ENCODE measurements around the gene CPNE5. TPM values are rescaled to one million over a fixed set of nuclear protein-coding genes. Genes with fewer than 3 reads are reported as not detected.

CPNE5 gene
- total RNA-seq, 1 donor from 2014 or later: not detected

DNA sequence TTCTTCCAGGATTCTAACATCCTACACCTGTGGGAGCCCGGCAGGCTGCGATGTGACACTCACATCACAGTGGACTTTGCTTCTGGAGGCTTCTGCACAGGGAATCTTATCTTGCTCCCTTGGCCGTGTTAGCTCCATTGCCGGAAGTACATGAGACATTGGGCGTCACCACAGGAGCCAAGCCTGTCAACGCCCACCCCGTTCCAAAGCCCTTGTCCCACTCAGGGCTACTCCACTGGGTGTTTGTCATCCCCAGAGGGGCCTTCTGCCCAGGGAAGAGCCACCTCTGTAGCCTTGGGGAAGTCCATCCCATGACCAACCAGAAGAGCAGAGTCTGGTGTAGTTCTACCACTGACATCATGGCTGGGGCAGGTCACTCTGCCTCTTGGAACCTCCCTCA is 139.9 kb downstream of the CPNE5 start:
- Mint-ChIP-seq H3K27me3 (ENCODE audit: unreplicated experiment) (peaks cover 7% of the 10 kb centered on the region), H3K4me3 (ENCODE audit: unreplicated experiment) (no peak overlapping the region), H3K36me3 (ENCODE audit: unreplicated experiment) (no peaks in the 10 kb centered on the region), H3K4me1 (ENCODE audit: unreplicated experiment) (no peaks in the 10 kb centered on the region), H3K9me3 (ENCODE audit: unreplicated experiment) (no peaks in the 10 kb centered on the region), H3K27ac (ENCODE audit: unreplicated experiment) (no peak overlapping the region)
- no peak for DNase-seq (ENCODE audit: extremely low spot score, unreplicated experiment)
- TF ChIP-seq, protein P1, sequence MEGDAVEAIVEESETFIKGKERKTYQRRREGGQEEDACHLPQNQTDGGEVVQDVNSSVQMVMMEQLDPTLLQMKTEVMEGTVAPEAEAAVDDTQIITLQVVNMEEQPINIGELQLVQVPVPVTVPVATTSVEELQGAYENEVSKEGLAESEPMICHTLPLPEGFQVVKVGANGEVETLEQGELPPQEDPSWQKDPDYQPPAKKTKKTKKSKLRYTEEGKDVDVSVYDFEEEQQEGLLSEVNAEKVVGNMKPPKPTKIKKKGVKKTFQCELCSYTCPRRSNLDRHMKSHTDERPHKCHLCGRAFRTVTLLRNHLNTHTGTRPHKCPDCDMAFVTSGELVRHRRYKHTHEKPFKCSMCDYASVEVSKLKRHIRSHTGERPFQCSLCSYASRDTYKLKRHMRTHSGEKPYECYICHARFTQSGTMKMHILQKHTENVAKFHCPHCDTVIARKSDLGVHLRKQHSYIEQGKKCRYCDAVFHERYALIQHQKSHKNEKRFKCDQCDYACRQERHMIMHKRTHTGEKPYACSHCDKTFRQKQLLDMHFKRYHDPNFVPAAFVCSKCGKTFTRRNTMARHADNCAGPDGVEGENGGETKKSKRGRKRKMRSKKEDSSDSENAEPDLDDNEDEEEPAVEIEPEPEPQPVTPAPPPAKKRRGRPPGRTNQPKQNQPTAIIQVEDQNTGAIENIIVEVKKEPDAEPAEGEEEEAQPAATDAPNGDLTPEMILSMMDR (IDR thresholded peaks at IDR 0.05): no peak

- H3K27me3 Mint-ChIP-seq (ENCODE audit: unreplicated experiment): peaks cover 7% of the 10 kb centered on the region
- TF ChIP-seq, protein P1 (IDR thresholded peaks at IDR 0.05): no peak
- H3K4me1 Mint-ChIP-seq (ENCODE audit: unreplicated experiment): no peaks in the 10 kb centered on the region
- H3K4me3 Mint-ChIP-seq (ENCODE audit: unreplicated experiment): no peak overlapping the region
- no peaks in the 10 kb centered on the region for H3K9me3 Mint-ChIP-seq (ENCODE audit: unreplicated experiment)
- H3K36me3 Mint-ChIP-seq (ENCODE audit: unreplicated experiment): no peaks in the 10 kb centered on the region
- no peak overlapping the region for H3K27ac Mint-ChIP-seq (ENCODE audit: unreplicated experiment)
- DNase-seq (ENCODE audit: extremely low spot score, unreplicated experiment): no peak
These were observed 140.4 kb downstream of the CPNE5 start for GRCh38 chr6:36698871-36699271.

GRCh38 chr6:36698196-36698595 is 141.0 kb downstream of the CPNE5 start:
- Mint-ChIP-seq H3K4me1 (ENCODE audit: unreplicated experiment) (no peaks in the 10 kb centered on the region), H3K27ac (ENCODE audit: unreplicated experiment) (no peak overlapping the region), H3K9me3 (ENCODE audit: unreplicated experiment) (no peaks in the 10 kb centered on the region), H3K4me3 (ENCODE audit: unreplicated experiment) (no peak overlapping the region), H3K27me3 (ENCODE audit: unreplicated experiment) (peaks cover 2% of the 10 kb centered on the region), H3K36me3 (ENCODE audit: unreplicated experiment) (no peaks in the 10 kb centered on the region)
- DNase-seq (ENCODE audit: extremely low spot score, unreplicated experiment): no peak
- TF ChIP-seq, protein P1 (IDR thresholded peaks at IDR 0.05): no peak

DNA sequence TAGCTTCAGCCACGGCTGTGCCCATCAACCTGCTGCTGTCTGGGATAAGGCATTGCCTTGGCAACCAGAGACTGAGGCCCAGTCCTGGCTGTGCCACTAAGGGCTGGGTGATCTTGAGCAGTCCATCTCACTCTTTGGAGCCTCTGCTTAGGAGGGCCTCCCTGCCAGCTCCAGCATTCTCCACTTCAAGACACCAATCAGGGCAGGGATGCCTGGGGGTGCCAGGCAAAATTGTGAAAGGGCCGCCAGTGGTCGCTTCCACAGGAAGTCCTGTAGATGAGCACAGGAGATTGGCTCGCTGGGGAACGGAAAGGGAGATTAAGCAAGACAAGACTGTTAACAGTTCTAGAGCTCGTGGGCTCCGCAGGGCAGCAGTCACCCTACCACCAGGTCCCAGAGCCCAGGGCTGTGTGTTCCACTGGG is 141.8 kb downstream of the CPNE5 start, which contains the start of gene RAB44:
Gene RAB44 (plus strand): TSS at position 346 of the 423 bp plus-strand sequence. CDS start 6,410 bp downstream, outside the sequence.
- TF ChIP-seq, protein P1 (IDR thresholded peaks at IDR 0.05): no peak
- Mint-ChIP-seq H3K4me3 (ENCODE audit: unreplicated experiment) (no peak within 1 kb of the TSS), H3K27ac (ENCODE audit: unreplicated experiment) (no peak within 1 kb of the TSS), H3K36me3 (ENCODE audit: unreplicated experiment) (no peaks in the 10 kb centered on the region), H3K4me1 (ENCODE audit: unreplicated experiment) (no peaks in the 10 kb centered on the region), H3K27me3 (ENCODE audit: unreplicated experiment) (no peaks in the 10 kb centered on the region), H3K9me3 (ENCODE audit: unreplicated experiment) (no peaks in the 10 kb centered on the region)
- DNase-seq (ENCODE audit: extremely low spot score, unreplicated experiment): no peak

DNA sequence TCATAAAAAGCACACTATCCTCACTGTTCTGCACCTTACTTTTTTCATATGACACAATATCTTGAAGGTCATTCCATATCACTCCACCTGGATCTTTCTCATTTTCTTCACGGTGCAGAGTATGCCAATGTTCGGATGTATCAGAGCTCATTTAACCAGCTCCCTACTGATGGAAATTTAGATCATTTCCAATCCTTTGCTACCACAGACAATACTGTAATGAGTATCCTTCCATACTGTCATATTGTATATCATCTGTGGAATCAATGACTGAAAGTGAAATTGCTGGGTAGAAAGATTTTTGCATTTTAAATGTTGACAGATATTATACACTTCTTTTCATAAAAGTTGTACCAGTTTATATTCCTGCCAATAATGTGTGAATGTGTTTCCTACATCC is 143.8 kb downstream of the CPNE5 start:
- Mint-ChIP-seq H3K4me3 (ENCODE audit: unreplicated experiment) (no peak overlapping the region), H3K27ac (ENCODE audit: unreplicated experiment) (no peak overlapping the region)

More for the DNA sequence above, 143.8 kb downstream of the CPNE5 start:
- H3K4me1 Mint-ChIP-seq (ENCODE audit: unreplicated experiment): no peaks in the 10 kb centered on the region
- H3K36me3 Mint-ChIP-seq (ENCODE audit: unreplicated experiment): no peaks in the 10 kb centered on the region
- no peak for DNase-seq (ENCODE audit: extremely low spot score, unreplicated experiment)
- TF ChIP-seq, protein P1 (IDR thresholded peaks at IDR 0.05): no peak
- H3K27me3 Mint-ChIP-seq (ENCODE audit: unreplicated experiment): no peaks in the 10 kb centered on the region
- no peaks in the 10 kb centered on the region for H3K9me3 Mint-ChIP-seq (ENCODE audit: unreplicated experiment)
